Fibroblast of pulmonary artery (primary cell): ENCODE data around the gene RBM20.

ENCODE experiments used
- DNase-seq: peaks from one replicate; pipeline ENCODE4 v3.0.0-alpha.2; 2010; ENCODE audit warnings: low read depth
- H3K4me3 ChIP-seq: replicated peaks from 2 replicates; pipeline ENCODE4 v1.5.1; 2011; ENCODE audit warnings: low read depth, mild to moderate bottlenecking, control low read depth, low read length, moderate library complexity
- CTCF ChIP-seq: IDR thresholded peaks from 2 replicates; pipeline ENCODE4 v1.5.1; 2011; ENCODE audit warnings: mild to moderate bottlenecking, control low read depth, low read length, inconsistent platforms; ENCODE audit errors: missing control alignments

The RBM20 gene

GRCh38 chr10:110852947-110853346, 208.8 kb downstream of the RBM20 start:
- H3K4me3 ChIP-seq, result no peak overlapping the region
- DNase-seq, result no peak
- no peak for TF ChIP-seq CTCF

GRCh38 chr10:110853921-110854605, 209.9 kb downstream of the RBM20 start:
- no peak for DNase-seq
- TF ChIP-seq CTCF, result no peak
- H3K4me3 ChIP-seq, result no peak overlapping the region

GRCh38 chr10:110857265-110858171, 213.4 kb downstream of the RBM20 start:
- no peak overlapping the region for H3K4me3 ChIP-seq
- DNase-seq, result peak; percentile 77
- no peak for TF ChIP-seq CTCF

- no peak for DNase-seq
Observed at GRCh38 chr10:110858297-110858934, 214.3 kb downstream of the RBM20 start.

GRCh38 chr10:110859206-110859972, 215.3 kb downstream of the RBM20 start:
- TF ChIP-seq CTCF, result no peak
- DNase-seq, result no peak
- no peak overlapping the region for H3K4me3 ChIP-seq

More at GRCh38 chr10:110858297-110858934, 214.3 kb downstream of the RBM20 start:
- H3K4me3 ChIP-seq, result no peak overlapping the region
- no peak for TF ChIP-seq CTCF

GRCh38 chr10:110859973-110860376, 215.8 kb downstream of the RBM20 start:
- TF ChIP-seq CTCF, result no peak
- peak; percentile 59 for DNase-seq
- no peak overlapping the region for H3K4me3 ChIP-seq
